ENCODE measurements around the gene PRDM15. TPM values are rescaled to one million over a fixed set of nuclear protein-coding genes. Genes with fewer than 3 reads are reported as not detected.

PRDM15 gene
- total RNA-seq, 4 donors from 2014 or later = 4.7 to 12.3 (median 7.3) TPM

- Histone ChIP-seq H3K4me3 (replicated peaks in 1 of 3) (peak overlapping the region in 1 of 3 donors; percentile 14), H3K27me3 (no peaks in the 10 kb centered on the region), H3K4me1 (peaks cover 24 to 34% of the 10 kb centered on the region in 2 donors), H3K9me3 (no peaks in the 10 kb centered on the region), H3K27ac (peak overlapping the region; percentile 52 to 86 (median 72)), H3K36me3 (no peaks in the 10 kb centered on the region)
- intact Hi-C loops (cut with DNase I) = no loop called here
- TF ChIP-seq POLR2A (IDR thresholded peaks at IDR 0.05) (peak in 1 of 2 donors; percentile 73), CTCF (IDR thresholded peaks at IDR 0.05) (no peak)
- 4% methylated on average over 26 of the region's 26 CpGs for WGBS, 2 donors
- DNase-seq = peak; percentile 56 to 64
Measured at GRCh38 chr21:41767606-41768436, 111.3 kb downstream of the PRDM15 start.

- Histone ChIP-seq H3K4me3 (replicated peaks in 1 of 3) (peak within 1 kb of the TSS; percentile 58 to 83 (median 70)), H3K9me3 (no peaks in the 10 kb centered on the region), H3K36me3 (no peaks in the 10 kb centered on the region), H3K27me3 (no peaks in the 10 kb centered on the region), H3K4me1 (peaks cover 32 to 41% of the 10 kb centered on the region in 2 donors), H3K27ac (peak within 1 kb of the TSS; percentile 69 to 86 (median 72))
- TF ChIP-seq CTCF (IDR thresholded peaks at IDR 0.05) (no peak), POLR2A (IDR thresholded peaks at IDR 0.05) (peak; percentile 93 to 98)
- WGBS, 2 donors = 4 to 5% methylated on average over 20 to 34 of the region's 53 CpGs
- intact Hi-C loops (cut with DNase I) = no loop called here
- peak; percentile 87 to 89 for DNase-seq
Measured at GRCh38 chr21:41766883-41767605, 112.1 kb downstream of the PRDM15 start, which contains the start of gene RIPK4. Gene RIPK4 (minus strand): TSS chr21:41767052. CDS start chr21:41767041, 11 bp downstream.

DNA sequence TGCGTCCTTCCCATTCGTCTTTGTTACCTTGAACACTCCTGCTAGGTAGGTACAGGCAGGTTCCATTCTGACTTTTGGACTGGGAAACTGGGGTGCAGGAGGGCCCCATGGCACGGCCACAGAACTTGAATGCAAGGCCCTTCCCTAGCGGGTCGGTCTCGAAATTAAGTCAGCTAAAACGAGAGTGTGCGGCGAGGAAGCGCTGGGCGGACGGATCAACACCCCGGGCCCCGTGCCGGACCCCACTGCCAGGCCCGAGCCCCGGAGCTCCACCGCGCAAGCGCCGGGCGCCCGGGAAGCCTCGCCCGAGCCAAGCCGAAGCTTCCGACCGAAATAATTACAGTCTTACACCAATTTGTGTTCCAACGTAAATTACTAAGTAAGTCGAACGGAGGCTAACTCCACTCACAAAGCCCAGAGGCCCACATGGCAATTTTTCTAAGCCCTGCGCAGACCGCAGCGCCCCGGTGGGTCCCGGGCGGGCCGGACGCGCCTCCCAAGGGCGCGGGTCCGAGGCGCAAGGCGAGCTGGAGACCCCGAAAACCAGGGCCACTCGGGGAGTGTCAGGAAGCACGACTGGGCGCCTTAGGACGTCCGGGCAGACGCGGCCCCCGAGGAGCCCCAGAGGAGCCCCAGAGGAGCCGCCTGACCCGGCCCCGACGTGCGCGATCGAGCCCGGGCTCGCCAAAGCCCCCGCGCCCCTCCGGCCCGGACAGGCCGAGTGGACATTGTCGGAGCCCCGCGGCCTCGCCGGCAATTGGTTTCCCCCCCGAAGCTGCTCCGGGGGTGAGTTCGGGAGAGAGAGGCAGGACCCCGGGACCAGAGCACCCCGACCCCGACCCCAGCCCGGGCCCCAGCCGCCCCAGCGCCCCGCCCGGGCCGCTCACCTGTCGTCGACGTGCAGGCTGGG is 112.9 kb downstream of the PRDM15 start:
- peak overlapping the region; percentile 69 to 86 (median 72) for H3K27ac ChIP-seq
- no peaks in the 10 kb centered on the region for H3K9me3 ChIP-seq
- DNase-seq = peak; percentile 45 to 52
- WGBS, 2 donors = 12 to 15% methylated on average over 42 to 54 of the region's 88 CpGs
- H3K36me3 ChIP-seq = no peaks in the 10 kb centered on the region
- intact Hi-C loops (cut with DNase I) = no loop called here
- H3K27me3 ChIP-seq = no peaks in the 10 kb centered on the region
- TF ChIP-seq POLR2A (IDR thresholded peaks at IDR 0.05) (no peak), CTCF (IDR thresholded peaks at IDR 0.05) (no peak)
- peak overlapping the region; percentile 58 to 83 (median 70) for H3K4me3 ChIP-seq (replicated peaks in 1 of 3)
- H3K4me1 ChIP-seq = peaks cover 40 to 47% of the 10 kb centered on the region in 2 donors

DNA sequence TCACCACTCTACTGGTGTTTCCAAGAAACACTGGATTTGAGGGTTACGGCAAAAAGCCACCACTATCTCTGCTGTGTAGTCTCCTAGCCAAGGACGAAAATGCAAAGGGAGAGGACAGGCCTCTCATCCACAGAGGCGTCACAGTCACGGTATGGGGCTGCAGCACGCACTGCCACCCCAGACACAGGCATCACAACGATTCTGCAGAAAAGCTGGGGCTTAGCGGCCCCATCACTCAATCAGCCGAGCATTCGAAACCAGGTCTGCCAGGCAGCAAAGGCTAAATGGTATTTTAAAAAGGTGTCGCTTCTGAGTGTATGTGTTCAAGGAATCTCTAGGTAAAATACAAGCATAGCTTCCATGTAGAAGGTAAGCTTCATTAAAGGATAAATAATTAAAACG is 113.7 kb downstream of the PRDM15 start:
- H3K9me3 ChIP-seq = no peaks in the 10 kb centered on the region

More for the DNA sequence above, 113.7 kb downstream of the PRDM15 start:
- Histone ChIP-seq H3K4me3 (replicated peaks in 1 of 3) (peak overlapping the region in 1 of 3 donors; percentile 83), H3K27ac (no peak overlapping the region), H3K27me3 (no peaks in the 10 kb centered on the region), H3K4me1 (peaks cover 48 to 55% of the 10 kb centered on the region in 2 donors), H3K36me3 (no peaks in the 10 kb centered on the region)
- 81 to 82% methylated on average over 11 of the region's 11 CpGs for WGBS, 2 donors
- no peak for TF ChIP-seq POLR2A (IDR thresholded peaks at IDR 0.05)
- no peak for TF ChIP-seq CTCF (IDR thresholded peaks at IDR 0.05)
- DNase-seq = no peak
- intact Hi-C loops (cut with DNase I) = no loop called here

Measured in thyroid gland (tissue), 4 donors.